H1 (cell line): ENCODE measurements around the gene RNF152. TPM values are rescaled to one million over a fixed set of nuclear protein-coding genes. Genes with fewer than 3 reads are reported as not detected.

Experiments
- CTCF ChIA-PET: fragments of 300-600 bp; sonication (Branson Sonifier 250); formaldehyde crosslinking; loops from one replicate; lab custom pipeline; 2021; ENCODE audit not compliant: partially characterized antibody; lab: Charles Lee
- POLR2A ChIA-PET: fragments of 300-600 bp; sonication (Branson Sonifier 250); formaldehyde crosslinking; loops from one replicate; lab custom pipeline; 2021; ENCODE audit warnings: inconsistent platforms; ENCODE audit not compliant: partially characterized antibody; lab: Charles Lee
- DNase-seq, 2 experiments: peaks; one replicate each; pipeline versions ENCODE4 v3.0.0 to v3.0.0-alpha.2; 2010 to 2022; ENCODE audit warnings: low spot score in 2 of 2, low read depth in 1 of 2, mixed read lengths in 1 of 2
- FAIRE-seq: peaks from 2 replicates; lab custom pipeline; 2011; peaks lifted over from hg19 to GRCh38; lab: Jason Lieb, UNC
- H2AFZ ChIP-seq: 2 replicates; pipeline ENCODE4 v1.8.1; 2012; ENCODE audit warnings: low read length, inconsistent platforms
- H2AK5ac ChIP-seq: 2 replicates; pipeline ENCODE4 v1.6.1; 2013; ENCODE audit warnings: low read depth, low read length
- H2BK120ac ChIP-seq: replicated peaks from 2 replicates; pipeline ENCODE3; 2013; ENCODE audit warnings: low read depth, low read length, inconsistent platforms
- H2BK12ac ChIP-seq: 2 replicates; pipeline ENCODE4 v1.6.1; 2013; ENCODE audit warnings: low read depth, low read length
- H2BK15ac ChIP-seq: 2 replicates; pipeline ENCODE4 v1.6.1; 2013; ENCODE audit warnings: low read length
- H2BK20ac ChIP-seq: 2 replicates; pipeline ENCODE4 v1.6.1; 2013; ENCODE audit warnings: low read length
- H2BK5ac ChIP-seq: 2 replicates; pipeline ENCODE4 v1.6.1; 2013; ENCODE audit warnings: low read depth, low read length
- H3K14ac ChIP-seq: 2 replicates; pipeline ENCODE4 v1.6.1; 2013; ENCODE audit warnings: inconsistent platforms; ENCODE audit not compliant: insufficient read length
- H3K18ac ChIP-seq: 2 replicates; pipeline ENCODE4 v1.6.1; 2013; ENCODE audit warnings: low read length; ENCODE audit errors: extremely low read depth
- H3K23ac ChIP-seq: 2 replicates; pipeline ENCODE4 v1.6.1; 2013; ENCODE audit warnings: inconsistent platforms; ENCODE audit not compliant: insufficient read length
- H3K23me2 ChIP-seq: 2 replicates; pipeline ENCODE4 v1.6.1; 2013; ENCODE audit warnings: low read depth, low read length
- H3K27ac ChIP-seq: 2 replicates; pipeline ENCODE4 v1.6.1; 2011; ENCODE audit warnings: low read depth, low read length, inconsistent platforms
- H3K27me3 ChIP-seq, 4 experiments: replicated peaks in 1 of 4; 1 replicate in 1 of 4; 2 replicates in 3 of 4; pipeline versions ENCODE4 v1.6.1 to v1.8.1; 2011 to 2013; ENCODE audit warnings: low read length in 3 of 4, mild to moderate bottlenecking in 3 of 4, inconsistent platforms in 2 of 4, mixed read lengths in 2 of 4, moderate library complexity in 1 of 4; ENCODE audit not compliant: control insufficient read depth in 3 of 4, insufficient read depth in 3 of 4; ENCODE audit errors: extremely low read depth in 1 of 4
- H3K36me3 ChIP-seq, 4 experiments: 2 replicates each; pipeline versions ENCODE4 v1.6.1 to v1.8.1; 2011 to 2013; ENCODE audit warnings: mild to moderate bottlenecking in 4 of 4, low read length in 3 of 4, moderate library complexity in 2 of 4, control low read depth in 1 of 4, inconsistent platforms in 1 of 4; ENCODE audit not compliant: insufficient read depth in 4 of 4, control insufficient read depth in 2 of 4
- H3K4ac ChIP-seq: replicated peaks from 2 replicates; pipeline ENCODE3; 2013; ENCODE audit warnings: low read length, low read depth, mixed read lengths, inconsistent platforms; ENCODE audit not compliant: insufficient read length
- H3K4me1 ChIP-seq, 4 experiments: replicated peaks in 1 of 4; 1 replicate in 1 of 4; 2 replicates in 3 of 4; pipeline versions ENCODE4 v1.6.1 to v1.8.1; 2011 to 2013; ENCODE audit warnings: low read length in 3 of 4, inconsistent platforms in 2 of 4, mixed read lengths in 1 of 4; ENCODE audit not compliant: insufficient read depth in 4 of 4, control insufficient read depth in 3 of 4
- H3K4me2 ChIP-seq, 2 experiments: 2 replicates each; pipeline versions ENCODE4 v1.6.1 to v1.8.1; 2011 to 2013; ENCODE audit warnings: low read depth in 2 of 2, low read length in 2 of 2, control low read depth in 1 of 2, inconsistent platforms in 1 of 2, mild to moderate bottlenecking in 1 of 2; ENCODE audit not compliant: insufficient read depth in 1 of 2
- H3K4me3 ChIP-seq, 4 experiments: fragments of 200-600, 300-600 bp in 1 of 4; sonication (generic), shearing (Covaris generic), sonication (Bioruptor Twin) in 1 of 4; 2 replicates each; pipeline versions ENCODE4 v1.5.1 to v1.8.1; 2011 to 2016; ENCODE audit warnings: low read length in 4 of 4, low read depth in 3 of 4, control low read depth in 2 of 4, inconsistent platforms in 2 of 4, mild to moderate bottlenecking in 2 of 4, mixed read lengths in 1 of 4, moderate library complexity in 1 of 4; ENCODE audit not compliant: insufficient read depth in 2 of 4; ENCODE audit errors: extremely low read depth in 1 of 4
- H3K56ac ChIP-seq: replicated peaks from 2 replicates; pipeline ENCODE3; 2013; ENCODE audit warnings: low read depth, mild to moderate bottlenecking, mixed read lengths, low read length, inconsistent platforms; ENCODE audit not compliant: insufficient read length
- H3K79me1 ChIP-seq: 2 replicates; pipeline ENCODE4 v1.6.1; 2013; ENCODE audit warnings: low read depth, low read length, control low read depth
- H3K79me2 ChIP-seq, 2 experiments: 2 replicates each; pipeline versions ENCODE4 v1.6.1 to v1.8.1; 2012 to 2013; ENCODE audit warnings: low read length in 2 of 2, mild to moderate bottlenecking in 2 of 2, inconsistent platforms in 1 of 2; ENCODE audit not compliant: insufficient read depth in 2 of 2, control insufficient read depth in 1 of 2
- H3K9ac ChIP-seq, 4 experiments: replicated peaks in 1 of 4; 1 replicate in 1 of 4; 2 replicates in 3 of 4; pipeline versions ENCODE4 v1.6.1 to v1.8.1; 2011 to 2013; ENCODE audit warnings: low read depth in 3 of 4, low read length in 3 of 4, control low read depth in 2 of 4, mild to moderate bottlenecking in 2 of 4, moderate library complexity in 2 of 4, inconsistent platforms in 1 of 4; ENCODE audit errors: extremely low read depth in 1 of 4
- H3K9me3 ChIP-seq, 2 experiments: 2 replicates each; pipeline versions ENCODE4 v1.6.1 to v1.8.1; 2012 to 2013; ENCODE audit warnings: mild to moderate bottlenecking in 2 of 2, moderate library complexity in 2 of 2, control low read depth in 1 of 2, inconsistent platforms in 1 of 2, low read depth in 1 of 2, low read length in 1 of 2, mixed read lengths in 1 of 2; ENCODE audit not compliant: insufficient read depth in 2 of 2
- H4K20me1 ChIP-seq, 2 experiments: replicated peaks in 1 of 2; 2 replicates each; pipeline versions ENCODE3 to v1.8.1; 2011 to 2013; ENCODE audit warnings: inconsistent platforms in 2 of 2, low read length in 2 of 2, mild to moderate bottlenecking in 1 of 2; ENCODE audit not compliant: insufficient read depth in 2 of 2, control insufficient read depth in 1 of 2
- H4K5ac ChIP-seq: 2 replicates; pipeline ENCODE4 v1.6.1; 2013; ENCODE audit warnings: low read length, low read depth, mixed read lengths, inconsistent platforms; ENCODE audit not compliant: insufficient read length
- H4K8ac ChIP-seq: 2 replicates; pipeline ENCODE4 v1.8.0; 2013; ENCODE audit warnings: mild to moderate bottlenecking, moderate library complexity, low read length, inconsistent platforms; ENCODE audit not compliant: insufficient read depth; ENCODE audit errors: extremely low read depth
- H4K91ac ChIP-seq: replicated peaks from 2 replicates; pipeline ENCODE3; 2013; ENCODE audit warnings: low read length, mixed read lengths, inconsistent platforms; ENCODE audit not compliant: insufficient read length
- BCL11A ChIP-seq, 2 experiments: IDR thresholded peaks; one replicate each; pipeline ENCODE4 v1.6.1; 2011; ENCODE audit warnings: low read depth in 2 of 2, low read length in 2 of 2, mild to moderate bottlenecking in 2 of 2
- CBX5 ChIP-seq: fragments of 300-800, 300-1000 bp; sonication (generic); IDR thresholded peaks from 2 replicates; pipeline ENCODE4 v1.7.1; 2016; ENCODE audit warnings: antibody characterized with exemption, low read length, low read depth
- CHD2 ChIP-seq: IDR thresholded peaks from 2 replicates; pipeline ENCODE4 v1.6.1; 2012; ENCODE audit warnings: low read length, improper control_type of control experiment
- EGR1 ChIP-seq: IDR thresholded peaks from 2 replicates; pipeline ENCODE4 v1.6.1; 2011; ENCODE audit warnings: low read depth, low read length, borderline replicate concordance
- FOSL1 ChIP-seq: IDR thresholded peaks from 2 replicates; pipeline ENCODE4 v1.6.1; 2011; ENCODE audit warnings: mild to moderate bottlenecking, low read depth, low read length, moderate library complexity; ENCODE audit not compliant: insufficient read depth
- GABPA ChIP-seq: IDR thresholded peaks from 2 replicates; pipeline ENCODE4 v1.6.1; 2011; ENCODE audit warnings: mild to moderate bottlenecking, low read length, moderate library complexity, borderline replicate concordance; ENCODE audit not compliant: insufficient read depth
- GTF2F1 ChIP-seq: IDR thresholded peaks from 2 replicates; pipeline ENCODE4 v1.6.1; 2012; ENCODE audit warnings: low read depth, low read length, improper control_type of control experiment, borderline replicate concordance
- MAFK ChIP-seq: IDR thresholded peaks from 2 replicates; pipeline ENCODE4 v1.6.1; 2012; ENCODE audit warnings: low read depth, mild to moderate bottlenecking, improper control_type of control experiment, low read length
- SP2 ChIP-seq: IDR thresholded peaks from 2 replicates; pipeline ENCODE4 v1.6.1; 2012; ENCODE audit warnings: mild to moderate bottlenecking, low read length, inconsistent platforms
- SP4 ChIP-seq: IDR thresholded peaks from 2 replicates; pipeline ENCODE4 v1.6.1; 2012; ENCODE audit warnings: low read length, inconsistent platforms
- WGBS, 2 experiments: shearing (Covaris generic) in 1 of 2; methylation state at CpG; one replicate each; pipeline versions ENCODE4 v1.1.6 to v1.1.7; 2013 to 2015; ENCODE audit warnings: low lambda C conversion rate in 2 of 2, mixed read lengths in 2 of 2, inconsistent platforms in 1 of 2, low coverage in 1 of 2, missing lambda C conversion rate in 1 of 2; ENCODE audit not compliant: insufficient replicate concordance in 2 of 2, insufficient coverage in 1 of 2, insufficient read length in 1 of 2; ENCODE audit errors: extremely low coverage in 1 of 2, missing lambda C conversion rate in 1 of 2; 5-methylcytosine and 5-hydroxymethylcytosine counted together
- polyA plus RNA-seq, 7 experiments: library from polyadenylated mRNA; depleted of rRNA in 3 of 7; stranded (reverse) in 5 of 7; unstranded in 2 of 7; fragments of >200 nt in 5 of 7; fragments of 200-250 nt in 2 of 7; gene quantifications; 1 replicate in 5 of 7; 2 replicates in 1 of 7; 4 replicates in 1 of 7; pipeline versions ENCODE4 v1.2.1 to v1.2.3, GENCODE V29; 2011 to 2013; ENCODE audit warnings: missing spikeins in 2 of 7, mixed read lengths in 2 of 7
- total RNA-seq: library from RNA; stranded (reverse); fragmentation: NEBNext Ultra II Directional; extraction: Animal tissue kit (Norgen Biotek cat#: 25700); gene quantifications from 2 replicates; pipeline ENCODE4 v1.2.1, GENCODE V29; 2021
- TF ChIP-seq, protein P1 (sequence below), 3 experiments: IDR thresholded peaks; 1 replicate in 2 of 3; 2 replicates in 1 of 3; pipeline versions ENCODE4 v1.5.1 to v1.6.1; 2011; ENCODE audit warnings: low read length in 3 of 3, mild to moderate bottlenecking in 3 of 3, inconsistent platforms in 2 of 3, low read depth in 1 of 3, moderate library complexity in 1 of 3; ENCODE audit not compliant: insufficient read depth in 1 of 3; ENCODE audit errors: control extremely low read depth in 1 of 3
- TF ChIP-seq, protein P2 (sequence below): IDR thresholded peaks from 2 replicates; pipeline ENCODE4 v1.6.1; 2012; ENCODE audit warnings: inconsistent platforms

The RNF152 gene
- total and polyA plus RNA-seq, 2 of the 8 experiments (the other 6 are each of a cell fraction or from before 2014, with no cell fraction given) = 1.1 to 2.7 TPM

DNA sequence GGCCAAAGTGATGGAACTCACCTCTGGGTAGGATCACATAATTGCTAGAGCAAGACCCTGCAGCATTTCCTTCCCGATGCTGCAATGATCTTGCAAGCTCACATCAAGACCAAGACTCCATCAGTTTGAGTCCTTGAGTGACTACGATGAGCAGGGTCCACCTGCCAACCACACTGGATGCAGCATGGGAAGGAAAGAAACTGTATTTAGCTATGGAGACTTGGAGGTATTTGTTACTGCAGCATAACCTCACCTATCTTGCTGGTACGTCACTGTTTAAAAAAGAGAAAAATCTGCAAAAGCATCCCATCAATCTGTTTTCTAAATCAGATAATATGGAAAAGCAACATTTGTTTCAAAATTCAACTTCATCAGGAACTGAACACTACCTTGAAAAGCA is 2.5 kb downstream of the RNF152 start:
- Histone ChIP-seq H4K91ac (no peak overlapping the region), H2AFZ (no peak overlapping the region), H2AK5ac (no peak overlapping the region), H3K9me3 (no peaks in the 10 kb centered on the region), H3K4me2 (no peak overlapping the region), H2BK12ac (no peak overlapping the region), H2BK120ac (no peak overlapping the region), H3K56ac (no peak overlapping the region), H4K5ac (no peak overlapping the region), H3K79me1 (no peaks in the 10 kb centered on the region), H3K79me2 (no peaks in the 10 kb centered on the region), H2BK15ac (no peak overlapping the region), H3K14ac (no peak overlapping the region), H2BK5ac (no peak overlapping the region), H3K36me3 (no peaks in the 10 kb centered on the region), H3K23ac (no peak overlapping the region), H3K18ac (no peak overlapping the region), H3K23me2 (peaks cover 13% of the 10 kb centered on the region; the same call in 1 of the 2 replicates), H3K27ac (no peak overlapping the region), H3K9ac (no peak overlapping the region), H4K20me1 (peaks cover 3 to 4% of the 10 kb centered on the region in 2 experiments), H3K27me3 (peaks cover 12 to 30% (median 22%) of the 10 kb centered on the region in 4 experiments), H2BK20ac (no peak overlapping the region), H4K8ac (no peak overlapping the region), H3K4me3 (no peak overlapping the region), H3K4ac (no peak overlapping the region), H3K4me1 (peaks cover 0 to 5% (median 3%) of the 10 kb centered on the region in 4 experiments; a peak in 5 of 7 replicates)
- 87% methylated on average over 3 of the region's 3 CpGs; no CpG with 5 or more reads in 1 of the 2 experiments for WGBS, 2 experiments
- DNase-seq (no peak), FAIRE-seq (no peak)
- POLR2A ChIA-PET = no interaction called here
- CTCF ChIA-PET = interaction anchor here (1.1 to 1.4 kb wide), 5 partner anchors 11 to 309 kb away, joined by 3 to 6 read pairs (median 4); no protein-coding TSS in a partner anchor
- TF ChIP-seq FOSL1 (no peak), GTF2F1 (no peak), SP2 (no peak), SP4 (no peak), GABPA (no peak), MAFK (no peak), BCL11A (IDR thresholded peaks at IDR 0.05; ENCODE audit: low read depth in 2 of 2, low read length in 2 of 2) (no peak), CBX5 (no peak), EGR1 (no peak), CHD2 (no peak)
- TF ChIP-seq, protein P1, sequence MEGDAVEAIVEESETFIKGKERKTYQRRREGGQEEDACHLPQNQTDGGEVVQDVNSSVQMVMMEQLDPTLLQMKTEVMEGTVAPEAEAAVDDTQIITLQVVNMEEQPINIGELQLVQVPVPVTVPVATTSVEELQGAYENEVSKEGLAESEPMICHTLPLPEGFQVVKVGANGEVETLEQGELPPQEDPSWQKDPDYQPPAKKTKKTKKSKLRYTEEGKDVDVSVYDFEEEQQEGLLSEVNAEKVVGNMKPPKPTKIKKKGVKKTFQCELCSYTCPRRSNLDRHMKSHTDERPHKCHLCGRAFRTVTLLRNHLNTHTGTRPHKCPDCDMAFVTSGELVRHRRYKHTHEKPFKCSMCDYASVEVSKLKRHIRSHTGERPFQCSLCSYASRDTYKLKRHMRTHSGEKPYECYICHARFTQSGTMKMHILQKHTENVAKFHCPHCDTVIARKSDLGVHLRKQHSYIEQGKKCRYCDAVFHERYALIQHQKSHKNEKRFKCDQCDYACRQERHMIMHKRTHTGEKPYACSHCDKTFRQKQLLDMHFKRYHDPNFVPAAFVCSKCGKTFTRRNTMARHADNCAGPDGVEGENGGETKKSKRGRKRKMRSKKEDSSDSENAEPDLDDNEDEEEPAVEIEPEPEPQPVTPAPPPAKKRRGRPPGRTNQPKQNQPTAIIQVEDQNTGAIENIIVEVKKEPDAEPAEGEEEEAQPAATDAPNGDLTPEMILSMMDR (IDR thresholded peaks at IDR 0.05; ENCODE audit: control extremely low read depth in 1 of 3, insufficient read depth in 1 of 3, low read depth in 1 of 3, low read length in 3 of 3) = no peak
- TF ChIP-seq, protein P2, sequence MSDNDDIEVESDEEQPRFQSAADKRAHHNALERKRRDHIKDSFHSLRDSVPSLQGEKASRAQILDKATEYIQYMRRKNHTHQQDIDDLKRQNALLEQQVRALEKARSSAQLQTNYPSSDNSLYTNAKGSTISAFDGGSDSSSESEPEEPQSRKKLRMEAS = no peak
